Measurements from ENCODE around the gene HLA-DPA1. TPM values are rescaled to one million over a fixed set of nuclear protein-coding genes. Genes with fewer than 3 reads are reported as not detected.

Gene HLA-DPA1
- polyA plus RNA-seq, 10 donors = 8.1 to 21.8 (median 13.4) TPM

GRCh38 chr6:33091957-33092356 is 18.5 kb upstream of the HLA-DPA1 start:
- no peak for DNase-seq

DNA sequence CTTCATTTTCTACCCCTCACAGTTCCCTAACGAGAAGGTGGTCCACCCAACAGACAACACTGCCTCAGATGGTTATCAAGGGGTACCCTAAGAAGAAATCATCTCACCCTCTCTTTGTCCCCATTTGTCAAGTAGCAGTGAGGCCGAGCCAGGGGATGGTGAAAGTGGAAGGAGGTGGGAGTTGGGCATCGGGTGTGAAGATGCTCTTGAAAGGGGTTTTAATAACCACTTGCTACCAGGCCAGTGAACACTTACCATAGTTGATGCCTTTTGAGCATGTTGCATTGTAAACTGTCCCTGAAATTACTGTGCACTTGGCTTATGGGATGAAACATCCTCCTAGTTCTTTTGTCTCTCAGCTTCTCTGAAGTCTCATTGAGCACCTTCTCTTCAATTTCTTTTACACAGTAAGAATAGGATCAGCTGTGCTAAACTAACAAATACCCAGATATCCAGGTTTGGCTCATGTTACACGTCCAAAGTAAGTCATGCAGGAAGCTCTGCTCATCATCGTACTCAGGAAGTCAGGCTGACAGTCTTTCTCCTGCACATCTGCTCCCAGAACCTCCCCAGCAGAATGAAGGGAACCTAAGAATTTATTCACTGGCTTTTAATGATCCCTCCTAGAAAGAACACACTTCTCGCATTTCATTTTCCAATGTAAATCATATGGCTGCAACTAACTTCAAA is 15.6 kb upstream of the HLA-DPA1 start:
- DNase-seq = no peak

- DNase-seq = no peak
Measured at GRCh38 chr6:33088258-33088930, 14.9 kb upstream of the HLA-DPA1 start.

GRCh38 chr6:33085627-33086026 is 12.2 kb upstream of the HLA-DPA1 start:
- DNase-seq = no peak

DNA sequence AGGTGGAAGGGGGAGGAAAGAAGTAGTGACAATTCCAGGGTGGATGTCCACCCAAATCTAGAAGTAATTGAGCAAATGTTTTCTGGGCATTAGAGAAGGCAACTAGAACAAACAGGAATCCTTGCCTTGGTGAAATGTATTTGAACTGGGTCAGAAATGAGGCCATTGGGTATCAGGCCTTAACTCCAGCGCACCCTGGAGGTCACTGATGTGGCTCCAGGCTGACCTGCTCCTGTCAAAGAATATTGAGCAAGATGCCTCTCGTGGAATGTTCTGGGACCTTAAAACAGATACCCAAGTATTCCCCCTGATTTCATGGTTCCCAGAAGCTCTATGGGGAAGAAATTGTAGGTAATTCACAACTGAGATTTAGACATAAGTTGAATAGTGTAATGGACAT is 9.3 kb upstream of the HLA-DPA1 start:
- DNase-seq = peak in 2 of 3 donors; percentile 58 to 74

DNA sequence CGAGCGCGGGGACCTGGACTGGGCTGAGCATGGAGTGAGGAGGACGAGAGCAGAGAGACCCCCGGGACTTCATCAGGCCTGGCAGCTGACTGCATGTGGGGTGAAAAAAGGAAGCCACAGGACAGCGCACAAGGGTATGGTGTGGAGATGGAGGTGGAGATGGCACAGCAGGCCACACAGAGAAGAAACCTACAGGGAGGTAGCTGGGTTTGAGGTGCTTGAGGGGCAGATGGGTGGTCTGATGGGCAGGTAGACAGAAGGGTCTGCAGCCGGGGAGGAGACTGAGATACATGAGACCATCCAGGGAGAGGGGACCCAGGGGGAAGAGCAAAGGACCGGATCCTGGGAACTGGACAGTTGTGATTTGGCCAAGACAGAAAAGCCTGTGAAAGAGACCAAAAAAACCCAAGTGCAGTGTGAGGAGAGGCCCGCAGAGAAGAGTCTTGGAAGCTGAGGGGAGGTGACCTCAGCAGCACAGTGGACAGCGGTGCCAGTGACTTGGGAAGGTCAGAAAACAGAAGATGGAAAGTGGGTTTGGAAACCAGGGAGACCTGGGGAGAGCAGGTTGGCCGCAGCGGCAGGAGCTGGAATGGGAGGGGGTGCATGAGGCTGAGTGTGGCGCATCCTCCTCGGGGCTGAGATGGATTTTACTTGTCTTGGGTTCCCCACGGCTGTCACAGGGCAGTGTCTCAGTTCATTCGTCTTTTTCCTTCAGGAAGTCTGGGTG is 7.8 kb upstream of the HLA-DPA1 start:
- DNase-seq = peak in 1 of 3 donors; percentile 41

GRCh38 chr6:33080127-33081089 is 7.0 kb upstream of the HLA-DPA1 start:
- peak; percentile 36 to 84 (median 54) for DNase-seq

DNA sequence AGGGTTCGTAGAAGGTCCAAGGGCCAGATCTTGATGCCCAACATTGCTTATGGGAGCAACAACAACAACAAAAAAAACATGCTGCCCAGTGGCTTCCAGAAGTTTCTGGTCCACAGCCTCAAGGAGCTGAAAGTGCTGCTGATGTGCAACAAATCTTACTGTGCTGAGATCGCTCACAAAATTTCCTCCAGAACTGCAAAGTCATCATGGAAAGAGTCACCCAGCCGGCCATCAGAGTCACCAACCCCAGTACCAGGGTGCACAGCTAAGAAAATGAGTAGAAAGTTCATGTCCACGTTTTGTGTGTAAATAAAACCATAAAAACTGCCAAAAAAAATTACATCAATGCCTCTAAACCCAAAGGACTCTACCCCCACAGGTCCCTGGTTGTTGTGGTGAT is 6.1 kb upstream of the HLA-DPA1 start:
- no peak for DNase-seq

GRCh38 chr6:33078919-33079521 is 5.6 kb upstream of the HLA-DPA1 start:
- DNase-seq = no peak

- no peak for DNase-seq
Measured at GRCh38 chr6:33078442-33078841, 5.0 kb upstream of the HLA-DPA1 start.

DNA sequence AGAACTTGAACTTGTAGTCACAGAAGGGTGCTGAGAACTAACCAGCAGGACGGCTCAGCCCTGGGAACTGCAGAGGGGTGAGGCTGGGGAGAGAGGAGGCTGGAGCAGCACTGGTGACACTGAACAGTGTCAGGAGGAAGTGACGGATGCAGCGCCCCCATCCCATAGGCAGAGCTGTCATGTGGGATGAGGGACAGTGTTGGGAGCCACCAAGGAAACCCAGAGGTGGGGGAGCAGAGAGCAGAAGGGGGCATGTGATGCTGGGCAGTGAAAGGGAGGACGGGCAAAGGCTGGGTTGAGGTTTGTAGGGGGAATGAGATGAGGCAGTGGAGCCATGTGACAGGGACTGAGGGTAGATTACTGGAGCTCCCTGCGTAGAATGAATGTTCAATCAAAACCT is 4.5 kb upstream of the HLA-DPA1 start:
- no peak for DNase-seq

GRCh38 chr6:33076406-33076934 is 3.0 kb upstream of the HLA-DPA1 start:
- DNase-seq = no peak

DNA sequence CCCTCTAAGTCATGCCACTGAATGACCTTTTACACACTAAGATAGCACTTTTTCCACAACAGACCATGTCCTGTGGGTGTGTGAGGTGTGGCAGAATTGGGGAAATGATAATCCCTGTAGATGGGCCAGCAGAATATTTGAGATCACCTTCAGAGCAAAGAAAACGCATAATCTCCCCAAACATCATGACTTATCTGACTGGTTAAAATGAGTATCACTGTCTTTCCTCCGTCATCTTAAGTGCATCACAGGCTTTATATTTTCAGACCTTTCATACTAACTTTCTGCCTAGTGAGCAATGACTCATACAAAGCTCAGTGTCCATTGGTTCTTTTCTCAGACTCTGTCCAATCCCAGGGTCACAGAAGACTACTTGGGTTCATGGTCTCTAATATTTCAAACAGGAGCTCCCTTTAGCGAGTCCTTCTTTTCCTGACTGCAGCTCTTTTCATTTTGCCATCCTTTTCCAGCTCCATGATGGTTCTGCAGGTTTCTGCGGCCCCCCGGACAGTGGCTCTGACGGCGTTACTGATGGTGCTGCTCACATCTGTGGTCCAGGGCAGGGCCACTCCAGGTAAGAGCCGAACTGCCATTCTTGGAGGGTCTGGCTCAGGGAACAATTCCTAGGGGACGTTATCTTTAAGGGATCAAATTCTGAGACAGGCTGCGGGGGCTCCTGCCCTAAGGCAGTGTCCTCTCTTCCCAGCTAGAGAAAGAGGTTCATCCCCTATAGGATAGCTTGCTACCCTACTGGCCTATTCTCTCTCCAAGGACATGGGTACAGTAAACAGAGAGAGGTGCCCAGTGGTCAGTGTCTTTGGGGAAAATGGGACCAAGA is 2.3 kb upstream of the HLA-DPA1 start, which contains the start of gene HLA-DPB1:
HLA-DPB1 (plus strand) TSS at position 423 of the 838 bp plus-strand sequence; CDS start at position 475, 52 bp downstream.
- DNase-seq = peak in 2 of 3 donors; percentile 56 to 65

GRCh38 chr6:33075208-33075567 is 1.7 kb upstream of the HLA-DPA1 start:
- no peak for DNase-seq

DNA sequence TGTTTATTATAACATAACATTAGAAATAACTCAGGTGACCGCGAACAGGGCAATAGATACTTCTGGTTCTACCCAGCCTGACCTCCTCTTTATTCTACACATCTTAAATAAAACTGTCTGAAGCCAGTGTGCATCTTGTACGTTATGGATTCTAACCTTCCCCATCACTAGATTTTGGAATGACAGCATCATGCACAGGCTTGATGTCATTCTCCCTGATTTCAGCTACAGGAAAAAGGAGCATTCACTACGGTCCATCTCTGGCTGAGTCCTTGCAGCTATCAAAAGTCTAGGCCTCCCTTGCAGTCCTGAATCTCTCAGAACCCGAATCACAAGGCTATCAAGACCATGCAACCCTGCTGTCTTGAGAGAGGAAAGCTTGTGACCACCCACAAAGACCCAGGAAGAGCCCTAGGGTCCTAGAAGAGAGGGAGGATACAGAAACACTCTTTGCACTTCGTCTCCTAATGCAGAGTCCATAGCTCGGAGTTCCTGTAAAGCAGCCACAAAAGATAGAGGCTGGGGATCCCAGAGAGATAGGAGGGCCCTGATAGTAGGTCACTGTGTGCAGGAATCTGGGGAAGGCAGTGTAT is 845 bp downstream of the HLA-DPA1 start:
- DNase-seq = no peak

GRCh38 chr6:33071569-33071968 is 1.9 kb downstream of the HLA-DPA1 start:
- no peak for DNase-seq

GRCh38 chr6:33070909-33071308 is 2.5 kb downstream of the HLA-DPA1 start:
- no peak for DNase-seq

DNA sequence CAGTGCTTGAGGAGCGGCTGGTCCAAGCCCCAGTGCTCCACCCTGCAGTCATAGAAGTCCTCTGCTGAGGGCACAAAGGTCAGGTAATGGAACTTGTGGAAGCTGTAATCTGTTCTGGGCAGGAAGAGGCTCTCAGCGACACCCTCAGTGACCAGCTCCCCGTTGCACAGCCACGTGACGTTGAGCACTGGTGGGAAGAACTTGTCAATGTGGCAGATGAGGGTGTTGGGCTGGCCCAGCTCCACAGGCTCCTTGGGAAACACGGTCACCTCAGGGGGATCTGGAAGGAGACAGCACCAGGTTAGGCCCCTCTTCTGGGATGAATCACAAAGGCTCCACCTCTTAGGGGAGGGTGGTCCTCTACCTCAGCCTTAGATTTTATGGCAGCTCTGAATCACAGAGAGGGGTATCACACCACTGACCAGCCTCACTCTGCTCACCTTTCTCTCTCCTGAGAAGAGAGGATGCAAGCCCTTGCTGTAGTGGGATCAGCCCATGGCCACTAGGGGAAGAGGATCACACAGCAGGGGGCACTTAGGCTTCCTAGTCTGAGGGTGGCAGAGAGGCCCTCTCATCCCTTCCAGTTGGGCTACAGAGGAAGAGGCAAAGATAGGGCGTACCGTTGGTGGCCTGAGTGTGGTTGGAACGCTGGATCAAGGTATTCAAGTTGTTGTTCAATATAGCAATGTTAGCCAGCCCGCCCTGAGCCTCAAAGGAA is 4.3 kb downstream of the HLA-DPA1 start:
- DNase-seq = no peak
